DMS53 treated with DMSO at 0.1 percent for 48 hours (cell line): ENCODE data around the gene NALF2.

Source experiments
- DNase-seq: peaks from one replicate; lab custom pipeline; 2025; ENCODE audit not compliant: unreplicated experiment; lab: John Stamatoyannopoulos, UW

The NALF2 gene

DNA sequence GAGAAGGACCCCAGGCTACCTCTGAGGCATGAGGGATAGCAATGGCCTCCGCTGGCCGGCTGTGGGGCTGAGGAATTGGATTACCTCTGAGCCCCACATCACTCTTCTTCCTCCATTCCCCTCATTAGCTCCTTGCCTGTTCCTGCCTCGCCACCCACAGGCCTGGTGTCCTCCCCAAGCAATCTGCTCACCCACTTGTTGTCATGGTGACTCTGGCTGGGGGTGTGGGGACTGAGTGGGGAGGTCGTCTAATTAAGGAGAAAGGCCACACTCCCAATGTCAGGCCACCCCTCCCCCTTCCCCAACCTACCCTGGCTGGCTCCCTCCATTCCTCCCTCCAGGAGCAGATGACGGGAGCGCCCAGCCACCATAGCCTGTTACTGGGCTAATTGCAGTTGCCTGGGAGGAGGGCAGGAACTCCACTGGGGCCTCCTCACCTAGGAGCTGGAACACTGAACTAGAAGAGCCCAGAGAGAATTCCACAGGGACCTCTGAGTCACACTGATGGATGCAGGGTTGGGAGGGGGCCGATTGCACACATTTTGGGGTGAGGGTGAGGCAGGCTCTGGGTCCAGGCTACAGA lies 20.7 kb downstream of the NALF2 start:
- DNase-seq: no peak

DNA sequence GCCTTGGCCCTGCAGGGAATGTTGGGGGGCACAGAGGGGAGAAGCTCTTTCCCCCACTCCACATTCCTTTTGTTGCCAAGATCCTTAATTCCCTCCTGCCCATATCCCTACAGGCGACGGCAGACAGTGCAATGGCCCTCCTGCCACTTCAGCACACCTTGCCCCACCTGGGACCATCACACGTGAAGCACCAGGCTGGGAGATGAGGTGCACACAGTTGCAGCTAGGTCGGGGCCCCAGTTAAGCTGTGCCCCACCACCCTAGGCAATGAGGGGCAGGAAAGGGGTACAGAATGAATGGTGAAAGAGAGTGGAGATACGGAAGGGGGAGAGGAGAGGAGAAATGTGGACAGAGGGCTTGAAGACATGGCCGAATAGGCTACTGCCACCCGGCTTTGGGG lies 26.2 kb downstream of the NALF2 start:
- DNase-seq: no peak

- DNase-seq: no peak
Observed at GRCh38 chrX:69531031-69531755, 27.1 kb downstream of the NALF2 start.

DNA sequence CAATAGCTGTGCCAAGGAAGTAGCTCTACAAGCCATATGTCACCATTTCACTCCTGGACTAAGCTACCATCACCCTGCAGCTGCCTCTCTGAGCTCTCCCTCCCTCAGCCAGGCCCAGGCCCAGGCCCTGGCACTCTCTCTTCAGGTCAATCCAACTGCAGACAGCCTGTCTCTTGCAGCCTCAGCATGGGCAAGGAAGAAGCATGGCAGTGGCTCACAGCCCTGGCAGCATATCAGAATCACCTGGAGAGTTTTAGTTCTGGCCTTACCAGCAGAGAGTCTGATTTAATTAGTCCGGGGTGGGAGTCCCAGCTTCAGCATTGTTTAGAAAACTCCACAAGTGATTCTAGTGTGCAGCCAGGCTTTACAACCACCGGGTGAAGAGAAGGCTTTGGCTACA lies 31.5 kb downstream of the NALF2 start:
- DNase-seq: no peak

GRCh38 chrX:69538321-69538876 lies 34.3 kb downstream of the NALF2 start:
- peak; percentile 27 for DNase-seq

DNA sequence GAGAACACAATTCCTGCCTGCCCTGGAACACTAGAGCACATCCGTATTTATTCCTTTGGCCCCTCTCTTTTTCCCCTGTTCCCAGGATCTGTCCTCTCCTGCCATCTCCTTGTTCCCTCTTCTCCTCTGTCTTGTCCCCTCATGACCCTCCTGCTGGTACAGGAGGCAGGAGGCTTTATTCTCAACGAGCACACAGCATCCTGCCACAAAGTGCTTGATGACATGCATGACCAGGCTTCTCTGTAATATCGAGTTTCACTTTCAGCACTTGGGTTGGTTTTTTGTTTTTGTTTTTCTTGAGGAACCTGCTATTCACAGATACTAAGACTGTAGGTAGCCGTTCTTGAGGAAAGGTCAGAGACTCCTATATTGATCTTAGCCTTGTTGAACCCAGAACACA lies 35.3 kb downstream of the NALF2 start:
- DNase-seq: no peak

- DNase-seq: no peak
Observed at GRCh38 chrX:69541956-69542355, 37.8 kb downstream of the NALF2 start.

GRCh38 chrX:69543572-69543971 lies 39.4 kb downstream of the NALF2 start:
- DNase-seq: no peak

DNA sequence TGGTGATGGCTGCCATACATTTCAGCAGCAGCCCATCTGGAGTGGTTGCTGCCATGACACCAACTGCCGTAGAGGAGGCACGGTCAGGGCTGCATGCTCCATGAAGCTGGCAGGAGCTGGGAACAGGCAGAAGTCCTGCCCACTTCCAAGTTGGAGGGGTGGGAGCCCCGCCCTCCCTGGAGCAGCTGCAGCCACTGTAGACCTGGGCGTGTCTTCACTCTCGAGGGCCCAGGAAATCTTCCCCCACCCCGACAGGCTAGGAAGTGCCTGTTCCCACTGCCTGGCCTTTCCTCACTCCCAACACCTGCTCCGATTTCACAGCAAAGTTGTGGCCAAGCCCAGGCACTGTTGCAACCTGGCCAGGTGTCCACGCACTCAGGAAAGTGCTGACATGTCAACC lies 42.3 kb downstream of the NALF2 start:
- DNase-seq: no peak

DNA sequence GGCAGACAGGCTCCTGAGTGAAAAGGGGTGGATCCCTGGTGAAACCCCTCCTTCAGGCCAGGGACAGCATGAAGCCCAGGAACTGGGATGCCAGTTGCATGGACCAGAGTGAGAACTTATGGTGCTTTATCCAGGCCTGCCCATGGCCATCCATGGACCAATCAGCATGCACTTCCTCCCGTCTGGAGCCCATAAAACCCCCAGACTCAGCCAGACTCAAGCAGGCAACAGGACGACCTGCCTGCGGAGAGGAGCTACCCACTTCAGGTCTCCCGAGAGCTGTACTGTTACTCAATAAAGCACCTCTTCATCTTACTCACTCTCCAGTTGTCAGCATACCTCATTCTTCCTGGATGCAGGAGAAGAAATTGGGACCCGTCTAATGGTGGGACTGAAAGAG lies 42.9 kb downstream of the NALF2 start:
- no peak for DNase-seq

DNA sequence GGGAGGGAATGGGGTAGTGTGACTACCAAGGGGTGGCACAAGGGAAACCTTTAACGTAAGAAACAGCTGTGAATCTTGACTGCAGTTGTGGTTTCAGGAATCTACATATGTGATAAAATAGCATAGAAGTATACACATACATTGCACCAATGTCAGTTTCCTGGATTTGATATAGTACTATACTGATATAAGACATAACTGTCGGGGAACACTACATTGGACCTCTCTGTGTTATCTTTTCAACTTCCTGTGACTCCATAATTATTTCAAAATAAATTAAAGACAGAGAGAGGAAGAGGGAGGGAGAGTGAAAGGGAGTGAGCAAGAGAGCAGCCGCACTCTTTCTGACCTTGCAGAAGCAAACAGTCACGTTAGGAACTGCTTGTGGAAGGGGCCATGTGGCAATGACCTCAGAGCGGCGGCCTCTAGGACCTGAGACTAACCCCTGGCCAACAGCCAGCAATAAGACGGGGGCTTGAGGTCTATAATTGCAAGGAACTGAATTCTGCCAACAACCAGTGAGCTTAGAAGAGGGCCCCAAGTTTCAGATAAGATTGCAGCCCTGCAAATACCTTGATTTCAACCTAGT lies 47.4 kb downstream of the NALF2 start:
- DNase-seq: no peak

DNA sequence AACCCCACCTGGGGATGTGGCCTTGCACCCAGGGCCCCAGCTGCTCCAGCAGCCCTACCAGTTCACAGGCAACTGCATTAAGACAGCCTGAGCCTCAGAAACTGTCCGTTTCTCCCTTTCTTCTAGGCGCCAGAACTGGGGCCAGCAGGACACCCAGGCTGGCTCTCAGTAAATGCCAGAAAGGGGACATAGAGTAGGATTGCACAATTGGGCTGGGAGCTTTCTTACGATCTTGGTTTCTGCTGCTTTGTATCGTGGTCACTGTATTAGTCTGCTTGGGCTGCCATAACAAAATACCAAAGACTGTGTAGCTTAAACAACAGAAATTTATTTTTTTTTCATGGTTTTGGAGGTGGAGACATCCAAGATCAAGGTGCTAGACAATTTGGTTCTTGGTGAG lies 48.4 kb downstream of the NALF2 start:
- no peak for DNase-seq
